Bone marrow (tissue), 2 donors: ENCODE measurements around the gene GABRG2.

Source experiments
- DNase-seq, 2 donors: peaks; one replicate each; lab custom pipeline; 2025; lab: John Stamatoyannopoulos, UW

GABRG2 gene

GRCh38 chr5:162193012-162193411 lies 125.4 kb downstream of the GABRG2 start:
- DNase-seq = no peak

GRCh38 chr5:162196351-162196750 lies 128.8 kb downstream of the GABRG2 start:
- DNase-seq = no peak

- DNase-seq = no peak
Measured at GRCh38 chr5:162202285-162202880, 134.8 kb downstream of the GABRG2 start.
